ENCODE results near the gene GJD3. TPM values are rescaled to one million over a fixed set of nuclear protein-coding genes. Genes with fewer than 3 reads are reported as not detected.

The GJD3 gene
- total and polyA plus RNA-seq, 3 donors from 2014 or later: 2.1 to 2.6 TPM; not detected in 1

- no peaks in the 10 kb centered on the region for H3K27me3 ChIP-seq
- H3K4me3 ChIP-seq: no peak overlapping the region
- 75 to 82% methylated on average over 13 of the region's 13 CpGs for WGBS, 2 donors
- H3K27ac ChIP-seq: peak overlapping the region; percentile 7 to 42
- no peaks in the 10 kb centered on the region for H3K36me3 ChIP-seq (ENCODE audit: low read depth, missing control alignments)
- intact Hi-C loops (cut with DNase I; ENCODE audit: low total_unique reads): no loop called here
- H3K9me3 ChIP-seq: no peaks in the 10 kb centered on the region
- peaks cover 96% of the 10 kb centered on the region for H3K4me1 ChIP-seq
- TF ChIP-seq CTCF (IDR thresholded peaks at IDR 0.05) (no peak), POLR2A (IDR thresholded peaks at IDR 0.05) (no peak)
- no peak for DNase-seq
These were observed 39.2 kb downstream of the GJD3 start for GRCh38 chr17:40325156-40326013.

- TF ChIP-seq POLR2A (IDR thresholded peaks at IDR 0.05) (no peak), CTCF (IDR thresholded peaks at IDR 0.05) (no peak)
- Histone ChIP-seq H3K36me3 (ENCODE audit: low read depth, missing control alignments) (no peaks in the 10 kb centered on the region), H3K27ac (peak overlapping the region; percentile 57 to 80), H3K9me3 (no peaks in the 10 kb centered on the region), H3K27me3 (no peaks in the 10 kb centered on the region), H3K4me3 (no peak overlapping the region), H3K4me1 (peaks cover 93% of the 10 kb centered on the region)
- 42 to 51% methylated on average over 10 of the region's 10 CpGs for WGBS, 2 donors
- intact Hi-C loops (cut with DNase I; ENCODE audit: low total_unique reads): no loop called here
- peak; percentile 28 for DNase-seq
These were observed 40.9 kb downstream of the GJD3 start for GRCh38 chr17:40323391-40324381.

- intact Hi-C loops (cut with DNase I; ENCODE audit: low total_unique reads): no loop called here
- Histone ChIP-seq H3K27me3 (no peaks in the 10 kb centered on the region), H3K36me3 (ENCODE audit: low read depth, missing control alignments) (no peaks in the 10 kb centered on the region), H3K27ac (peak overlapping the region; percentile 57 to 80), H3K4me1 (peaks cover 87% of the 10 kb centered on the region), H3K4me3 (peak overlapping the region in 1 of 2 donors; percentile 10), H3K9me3 (no peaks in the 10 kb centered on the region)
- 31 to 38% methylated on average over 17 to 19 of the region's 19 CpGs for WGBS, 2 donors
- no peak for TF ChIP-seq CTCF (IDR thresholded peaks at IDR 0.05)
- no peak for TF ChIP-seq POLR2A (IDR thresholded peaks at IDR 0.05)
- peak; percentile 46 for DNase-seq
These were observed 41.9 kb downstream of the GJD3 start for GRCh38 chr17:40322358-40323315.

- H3K4me1 ChIP-seq: peaks cover 87% of the 10 kb centered on the region
- H3K36me3 ChIP-seq (ENCODE audit: low read depth, missing control alignments): no peaks in the 10 kb centered on the region
- WGBS, 2 donors: 15 to 29% methylated on average over 4 of the region's 4 CpGs
- peak; percentile 60 for DNase-seq
- peak overlapping the region in 1 of 2 donors; percentile 10 for H3K4me3 ChIP-seq
- H3K9me3 ChIP-seq: no peaks in the 10 kb centered on the region
- no peak for TF ChIP-seq POLR2A (IDR thresholded peaks at IDR 0.05)
- H3K27ac ChIP-seq: peak overlapping the region; percentile 57 to 80
- H3K27me3 ChIP-seq: no peaks in the 10 kb centered on the region
- intact Hi-C loops (cut with DNase I; ENCODE audit: low total_unique reads): no loop called here
These were observed 42.6 kb downstream of the GJD3 start for GRCh38 chr17:40321961-40322357.
